ENCODE data around the gene ANKZF1.

The ANKZF1 gene

DNA sequence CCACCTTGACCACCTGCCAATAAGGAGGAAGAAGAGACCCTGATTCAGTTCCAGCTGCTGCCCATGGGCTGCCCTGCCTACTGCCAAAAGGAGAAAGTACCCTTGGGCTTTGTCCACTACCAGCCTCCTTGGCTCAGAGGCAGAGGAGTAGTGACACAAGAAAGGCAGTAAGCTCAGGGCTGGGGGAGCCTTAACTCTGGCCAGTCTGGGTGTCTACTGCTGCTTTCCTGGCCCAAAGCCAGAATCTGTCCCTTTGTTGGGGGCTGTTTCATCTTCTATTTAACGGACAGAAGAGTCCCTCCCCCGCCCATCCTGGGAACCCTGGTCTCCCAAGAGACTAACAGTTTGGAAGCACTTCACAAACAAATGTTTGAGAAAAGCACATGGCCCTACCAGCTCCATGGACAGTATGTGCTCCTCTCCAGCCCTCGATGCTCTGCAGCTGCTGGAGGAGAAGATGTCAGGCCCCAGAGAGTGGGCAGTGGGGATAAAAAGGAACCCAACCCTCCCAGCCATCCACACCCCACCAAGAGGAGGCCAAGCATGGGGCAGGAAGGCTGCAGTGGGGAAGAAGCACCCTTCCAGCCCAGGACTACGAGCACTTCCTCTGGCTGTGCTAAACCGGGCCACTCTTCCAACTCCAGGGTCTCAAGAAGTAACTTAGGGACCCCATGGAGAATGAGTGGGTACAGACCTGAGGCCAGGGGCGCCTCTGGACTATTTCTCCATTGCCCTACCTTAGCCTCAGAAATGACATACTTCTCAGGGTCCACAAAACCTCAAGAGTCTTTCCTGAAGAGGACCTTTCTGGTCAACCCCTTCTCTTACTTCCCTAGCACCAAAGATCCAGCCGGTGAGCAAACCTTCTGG lies 1.3 kb upstream of the ANKZF1 start:
- no peak for DNase-seq (ENCODE audit: insufficient read length, low spot score)
- FAIRE-seq, result no peak
- TF ChIP-seq POLR2A (IDR thresholded peaks at IDR 0.05; ENCODE audit: low read depth, low read length), result no peak

DNA sequence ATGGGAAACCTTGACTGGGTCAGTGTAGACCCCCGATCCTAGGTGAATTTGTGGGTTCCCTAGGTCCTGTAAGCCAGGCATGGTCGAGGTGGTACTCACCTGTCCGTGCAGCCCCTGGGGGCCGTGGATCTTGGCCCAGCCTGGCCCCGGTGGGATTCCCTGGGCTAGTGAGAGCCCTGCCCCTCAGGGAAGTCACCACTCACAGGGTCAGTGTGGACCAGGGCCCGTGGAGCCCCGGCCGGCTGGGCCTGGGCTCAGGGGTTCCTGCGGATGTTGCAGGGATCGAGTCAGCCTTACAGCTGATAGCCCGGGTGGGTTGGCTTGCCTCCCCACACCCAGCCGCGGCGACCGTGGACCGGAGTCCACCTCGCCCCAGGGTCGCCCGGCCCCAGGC lies 698 bp upstream of the ANKZF1 start:
- no peak for TF ChIP-seq POLR2A (IDR thresholded peaks at IDR 0.05; ENCODE audit: low read depth, low read length)

DNA sequence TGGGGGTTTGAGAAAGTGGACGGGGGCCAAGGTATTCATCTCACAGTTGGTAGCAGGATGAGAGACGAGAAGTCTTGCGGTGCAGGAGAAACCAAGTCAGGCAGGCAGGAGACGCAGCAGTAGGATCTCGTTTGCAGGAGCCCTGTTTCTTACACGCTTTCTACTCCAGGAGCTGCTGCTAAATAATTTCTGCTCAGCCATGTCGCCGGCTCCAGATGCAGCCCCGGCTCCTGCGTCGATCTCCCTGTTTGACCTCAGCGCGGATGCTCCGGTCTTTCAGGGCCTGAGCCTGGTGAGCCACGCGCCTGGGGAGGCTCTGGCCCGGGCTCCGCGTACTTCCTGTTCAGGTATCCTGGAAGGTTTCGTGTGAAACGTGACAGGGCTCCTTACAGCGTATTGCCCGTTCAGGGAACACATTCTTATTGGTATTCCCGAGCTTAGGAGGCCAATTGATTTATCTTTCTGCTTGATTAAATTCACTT lies 494 bp downstream of the ANKZF1 start:
- peak; percentile 49 for DNase-seq (ENCODE audit: insufficient read length, low spot score)
- no peak for FAIRE-seq
- no peak for TF ChIP-seq POLR2A (IDR thresholded peaks at IDR 0.05; ENCODE audit: low read depth, low read length)

More for the DNA sequence above, 698 bp upstream of the ANKZF1 start:
- no peak for FAIRE-seq
- DNase-seq (ENCODE audit: insufficient read length, low spot score), result no peak

DNA sequence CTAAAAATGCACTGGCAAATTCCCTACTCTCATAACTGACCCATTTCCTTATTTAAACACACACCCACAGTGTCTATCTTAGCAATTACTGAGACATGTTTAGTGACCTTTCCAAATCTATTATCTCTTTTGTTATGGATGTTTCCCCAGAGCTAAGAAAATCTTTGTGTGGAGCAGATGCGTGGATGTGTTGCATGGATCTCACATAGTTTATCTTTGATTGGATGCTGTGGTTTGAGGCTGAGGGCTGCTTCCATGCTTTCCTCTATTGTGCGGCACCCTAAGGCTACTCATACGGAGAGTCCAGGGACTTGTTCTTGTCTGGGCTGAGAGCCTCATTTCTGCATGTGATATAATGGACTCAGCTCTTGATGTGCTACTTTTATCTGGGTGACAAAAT lies 4.7 kb downstream of the ANKZF1 start:
- no peak for FAIRE-seq
- no peak for DNase-seq (ENCODE audit: insufficient read length, low spot score)
- no peak for TF ChIP-seq POLR2A (IDR thresholded peaks at IDR 0.05; ENCODE audit: low read depth, low read length)

DNA sequence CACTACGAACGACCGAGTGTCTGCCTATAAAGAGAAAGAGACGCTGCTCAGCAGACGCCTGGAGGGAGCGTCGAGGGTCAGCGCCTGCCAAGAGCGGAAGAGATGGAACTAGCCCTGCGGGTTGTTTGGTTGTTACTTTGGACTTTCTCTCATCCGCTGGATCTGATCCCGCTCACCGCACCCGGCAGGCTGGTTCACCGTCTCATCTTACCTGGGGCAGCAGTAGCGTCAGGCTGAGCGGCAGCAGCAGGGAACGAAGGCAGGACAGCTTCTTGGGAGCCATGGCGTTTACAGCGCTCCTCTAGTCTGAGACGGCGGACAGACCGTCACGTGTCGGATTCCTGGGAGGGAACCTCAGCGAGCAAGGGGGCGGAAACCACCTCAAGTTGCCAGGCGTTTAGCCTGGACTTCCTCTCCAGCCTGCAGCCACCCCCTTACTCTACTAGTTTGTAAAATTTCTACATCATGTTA lies 13.7 kb downstream of the ANKZF1 start:
- FAIRE-seq (no peak), DNase-seq (ENCODE audit: insufficient read length, low spot score) (no peak)
- no peak for TF ChIP-seq POLR2A (IDR thresholded peaks at IDR 0.05; ENCODE audit: low read depth, low read length)

DNA sequence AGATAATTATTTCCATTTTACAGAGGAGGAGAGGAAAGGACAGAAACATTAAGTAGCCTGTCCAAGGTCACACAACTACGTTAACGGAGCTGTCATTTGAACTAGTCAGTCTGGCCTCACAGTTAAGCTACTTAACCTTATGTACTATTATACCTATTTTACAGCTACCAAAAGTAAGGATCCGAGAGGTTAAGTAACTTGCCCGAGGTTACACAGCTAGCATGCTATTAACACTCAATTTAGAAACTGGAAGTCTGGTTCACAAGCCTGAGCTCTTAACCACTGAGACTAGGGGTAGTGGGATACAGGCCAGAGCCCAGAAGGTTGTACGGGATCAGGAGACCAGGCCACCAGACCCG lies 15.2 kb downstream of the ANKZF1 start:
- TF ChIP-seq POLR2A (IDR thresholded peaks at IDR 0.05; ENCODE audit: low read depth, low read length), result no peak
- no peak for DNase-seq (ENCODE audit: insufficient read length, low spot score)
- FAIRE-seq, result no peak

DNA sequence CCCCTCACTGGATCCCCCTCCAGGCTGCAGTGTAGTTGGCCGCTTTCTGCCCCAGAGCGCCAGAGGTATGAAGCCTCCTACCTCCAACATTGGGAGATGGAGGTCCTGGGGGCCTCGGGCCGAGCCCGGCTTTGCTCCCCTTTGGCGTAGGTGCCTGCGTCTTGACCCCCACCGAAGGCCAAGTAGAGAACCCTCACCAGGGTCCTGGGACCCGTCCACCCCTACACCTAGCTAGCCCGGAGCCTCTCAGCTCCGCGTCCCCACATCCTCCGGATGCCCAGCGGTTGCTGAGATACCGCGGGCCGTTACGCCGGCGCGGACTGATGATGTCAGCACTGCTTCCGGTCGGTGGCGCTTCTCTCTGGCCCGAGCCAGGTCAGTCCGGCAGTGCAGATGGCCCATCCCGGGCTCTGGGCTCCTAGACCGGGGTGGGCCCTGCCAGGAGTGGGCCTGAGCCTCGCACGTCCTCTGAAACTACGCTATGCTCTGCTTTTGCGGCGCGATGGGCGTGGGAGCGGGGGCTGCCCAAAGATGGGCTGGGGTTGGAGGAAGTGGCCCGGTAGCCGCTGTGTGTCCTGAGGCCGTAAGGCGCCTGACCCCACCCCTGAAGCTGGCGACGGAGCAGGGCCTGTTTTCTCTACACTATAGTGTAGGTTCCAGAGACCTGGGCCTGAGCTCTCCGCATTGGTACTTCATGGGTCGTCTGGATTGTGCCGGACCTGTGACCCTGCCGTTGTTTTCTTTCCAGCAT lies 15.7 kb downstream of the ANKZF1 start, which contains the start of the genes GLB1L and STK16:
TSS of gene GLB1L (minus strand) at position 297 of the 751 bp plus-strand sequence. CDS start 1,871 bp downstream, outside the sequence.
TSS of gene STK16 (plus strand) at position 332 of the 751 bp plus-strand sequence. CDS start 521 bp downstream, outside the sequence.
- DNase-seq (ENCODE audit: insufficient read length, low spot score) (peak; percentile 92), FAIRE-seq (no peak)
- peak; percentile 79 for TF ChIP-seq POLR2A (IDR thresholded peaks at IDR 0.05; ENCODE audit: low read depth, low read length)

DNA sequence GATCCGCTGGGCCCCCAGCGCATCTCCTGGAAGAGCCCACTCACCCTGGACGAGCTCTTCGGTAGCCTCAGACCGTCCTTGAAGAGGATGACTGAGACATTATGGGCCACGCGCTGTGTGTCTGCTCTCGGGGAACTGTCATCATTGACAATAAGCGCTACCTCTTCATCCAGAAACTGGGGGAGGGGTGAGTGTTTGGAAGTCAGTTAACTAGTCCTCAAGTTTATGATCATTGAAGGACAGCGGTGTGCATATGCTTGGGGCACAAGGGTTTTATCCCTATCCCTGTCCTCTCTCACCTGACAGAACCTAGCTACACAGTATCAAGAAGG lies 16.3 kb downstream of the ANKZF1 start:
- DNase-seq (ENCODE audit: insufficient read length, low spot score), result no peak
- no peak for TF ChIP-seq POLR2A (IDR thresholded peaks at IDR 0.05; ENCODE audit: low read depth, low read length)
- no peak for FAIRE-seq

DNA sequence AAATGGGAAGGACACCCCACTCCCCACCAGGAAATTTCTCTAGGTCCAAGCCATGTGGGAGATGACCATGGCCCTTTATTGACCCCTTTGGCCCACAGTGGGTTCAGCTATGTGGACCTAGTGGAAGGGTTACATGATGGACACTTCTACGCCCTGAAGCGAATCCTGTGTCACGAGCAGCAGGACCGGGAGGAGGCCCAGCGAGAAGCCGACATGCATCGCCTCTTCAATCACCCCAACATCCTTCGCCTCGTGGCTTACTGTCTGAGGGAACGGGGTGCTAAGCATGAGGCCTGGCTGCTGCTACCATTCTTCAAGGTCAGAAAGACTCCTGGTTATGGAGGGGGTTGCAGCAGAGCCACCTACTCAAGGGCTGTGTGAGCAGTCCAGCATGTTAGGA lies 17.0 kb downstream of the ANKZF1 start:
- no peak for TF ChIP-seq POLR2A (IDR thresholded peaks at IDR 0.05; ENCODE audit: low read depth, low read length)
- no peak for FAIRE-seq

DNA sequence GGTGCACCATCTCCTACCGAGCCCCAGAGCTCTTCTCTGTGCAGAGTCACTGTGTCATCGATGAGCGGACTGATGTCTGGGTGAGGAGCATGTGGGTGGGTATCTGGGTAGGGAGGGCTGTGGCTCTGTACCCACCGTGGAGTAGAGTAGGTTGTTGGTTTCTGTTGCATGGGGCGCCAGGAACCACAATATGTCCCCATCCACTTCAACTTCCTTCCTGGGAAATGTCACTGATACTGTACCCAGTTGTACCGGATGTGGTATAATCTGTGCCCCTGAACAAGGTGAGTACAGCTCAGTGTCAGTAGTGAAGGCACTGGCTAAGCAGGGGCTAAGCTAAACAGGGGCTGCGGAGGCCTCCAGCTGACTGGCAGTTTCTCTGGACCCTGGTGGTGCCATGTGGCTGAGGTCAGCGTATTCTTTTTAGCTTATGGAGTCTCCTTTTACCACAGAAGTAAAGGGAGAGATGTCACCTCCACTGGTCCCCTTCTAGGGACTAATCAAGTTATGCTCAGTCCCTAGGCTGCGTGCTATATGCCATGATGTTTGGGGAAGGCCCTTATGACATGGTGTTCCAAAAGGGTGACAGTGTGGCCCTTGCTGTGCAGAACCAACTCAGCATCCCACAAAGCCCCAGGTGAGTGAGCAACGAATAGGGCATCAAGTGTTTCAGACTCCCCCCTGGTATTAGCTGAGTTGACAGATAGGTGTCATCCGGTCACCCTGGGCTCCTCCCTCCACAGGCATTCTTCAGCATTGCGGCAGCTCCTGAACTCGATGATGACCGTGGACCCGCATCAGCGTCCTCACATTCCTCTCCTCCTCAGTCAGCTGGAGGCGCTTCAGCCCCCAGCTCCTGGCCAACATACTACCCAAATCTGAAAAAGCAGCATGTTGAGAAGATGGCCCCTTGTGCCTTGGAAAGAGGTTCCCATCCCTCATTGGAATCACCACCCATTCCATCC lies 18.4 kb downstream of the ANKZF1 start:
- TF ChIP-seq POLR2A (IDR thresholded peaks at IDR 0.05; ENCODE audit: low read depth, low read length), result no peak
- FAIRE-seq (no peak), DNase-seq (ENCODE audit: insufficient read length, low spot score) (no peak)

More for the DNA sequence above, 17.0 kb downstream of the ANKZF1 start:
- DNase-seq (ENCODE audit: insufficient read length, low spot score), result no peak

DNA sequence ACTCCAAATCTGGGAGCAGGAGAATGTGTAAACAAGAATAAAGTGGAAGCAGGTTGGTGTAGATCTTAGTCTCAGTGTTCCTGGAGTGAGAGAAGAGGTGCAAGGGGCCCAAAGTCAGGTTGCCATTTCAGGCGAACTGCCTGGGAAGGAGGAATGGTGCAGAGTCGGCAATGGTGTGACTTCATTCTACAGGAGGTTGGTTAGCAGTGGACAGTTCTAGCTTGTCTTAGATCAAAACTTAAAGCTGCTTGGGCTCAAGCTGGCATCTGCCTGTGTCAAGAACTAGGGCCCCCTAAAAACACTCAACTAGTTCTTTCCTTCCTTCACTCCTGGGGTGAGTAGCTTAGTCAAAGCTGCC lies 19.2 kb downstream of the ANKZF1 start:
- FAIRE-seq, result no peak
- no peak for TF ChIP-seq POLR2A (IDR thresholded peaks at IDR 0.05; ENCODE audit: low read depth, low read length)
- no peak for DNase-seq (ENCODE audit: insufficient read length, low spot score)

DNA sequence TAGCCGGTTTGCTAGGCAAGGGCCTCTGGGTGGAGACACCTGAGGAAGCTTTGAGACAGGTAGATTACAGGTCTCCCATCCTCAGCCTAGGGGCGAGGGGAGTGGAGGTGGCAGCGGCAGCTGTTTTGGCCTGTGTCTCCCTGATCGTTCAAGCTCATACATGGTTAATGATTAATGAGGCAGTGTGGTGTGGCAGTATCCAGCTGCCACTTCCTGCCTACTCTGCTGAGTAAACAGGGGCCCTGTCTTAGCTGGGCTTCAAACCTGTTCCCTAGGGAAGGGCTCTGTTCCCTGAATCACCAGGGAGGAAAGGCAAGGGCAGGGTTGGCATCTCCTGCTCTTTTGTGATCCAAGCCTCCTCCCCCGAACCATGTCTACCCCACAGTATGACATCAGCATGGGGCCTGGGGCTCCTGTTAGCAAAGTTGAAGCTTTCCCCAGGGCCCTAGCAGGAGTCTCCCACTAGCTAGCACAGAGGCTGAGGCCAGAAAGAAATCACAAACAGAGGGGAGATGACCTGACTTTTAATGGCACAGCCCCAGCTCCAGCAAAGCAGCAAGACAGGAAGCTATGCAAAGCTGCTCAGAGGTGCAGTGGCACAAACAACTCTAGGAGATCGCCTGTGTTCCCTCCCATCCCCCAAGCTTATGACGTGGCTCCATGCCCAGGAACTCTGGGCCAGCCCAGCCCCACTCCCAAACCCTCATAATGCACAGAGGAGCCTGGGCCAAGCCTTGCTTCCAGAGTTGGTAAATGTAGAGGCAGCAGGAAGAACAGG lies 19.8 kb downstream of the ANKZF1 start:
- TF ChIP-seq POLR2A (IDR thresholded peaks at IDR 0.05; ENCODE audit: low read depth, low read length), result no peak
- DNase-seq (ENCODE audit: insufficient read length, low spot score), result peak; percentile 61
- peak; percentile 50 for FAIRE-seq
